ENCODE data around the gene PFDN4. TPM values are rescaled to one million over a fixed set of nuclear protein-coding genes. Genes with fewer than 3 reads are reported as not detected.

PFDN4 gene
- total and polyA plus RNA-seq, 3 experiments from 2014 or later, result 37.1 to 42.5 (median 41.3) TPM

GRCh38 chr20:54227241-54227640 lies 19.4 kb downstream of the PFDN4 start:
- Mint-ChIP-seq H3K27me3 (peaks cover 3 to 18% of the 10 kb centered on the region in 2 donors), H3K4me1 (peaks cover under 1 to 3% (median 2%) of the 10 kb centered on the region in 3 donors), H3K27ac (no peak overlapping the region), H3K36me3 (peaks cover 0 to 8% (median 0%) of the 10 kb centered on the region in 3 donors), H3K4me3 (no peak overlapping the region), H3K9me3 (peaks cover 0 to 4% (median 2%) of the 10 kb centered on the region in 5 donors)
- peaks cover 3% of the 10 kb centered on the region for H3K4me1 ChIP-seq (ENCODE audit: insufficient read depth, low read length)
- H3K4me3 ChIP-seq (ENCODE audit: low read length), result no peak overlapping the region
- DNase-seq, result no peak
- no peaks in the 10 kb centered on the region for H3K27me3 ChIP-seq (ENCODE audit: insufficient read depth, low read length, poor library complexity, severe bottlenecking)
- H3K27ac ChIP-seq (ENCODE audit: low read depth, low read length), result no peak overlapping the region
- ChIA-PET POLR2A (no interaction called here), CTCF (no interaction called here)
- no peaks in the 10 kb centered on the region for H3K9me3 ChIP-seq (ENCODE audit: low read length)
- no peaks in the 10 kb centered on the region for H3K36me3 ChIP-seq (ENCODE audit: insufficient read depth, low read length)

- no peak for DNase-seq
- no peaks in the 10 kb centered on the region for H3K4me1 Mint-ChIP-seq
- peaks cover 2 to 8% (median 5%) of the 10 kb centered on the region in 5 donors for H3K9me3 Mint-ChIP-seq
- ChIA-PET CTCF (no interaction called here), POLR2A (no interaction called here)
- Histone ChIP-seq H3K4me1 (ENCODE audit: insufficient read depth, low read length) (no peaks in the 10 kb centered on the region), H3K4me3 (ENCODE audit: low read length) (no peak overlapping the region), H3K36me3 (ENCODE audit: insufficient read depth, low read length) (no peaks in the 10 kb centered on the region), H3K27me3 (ENCODE audit: insufficient read depth, low read length, poor library complexity, severe bottlenecking) (no peaks in the 10 kb centered on the region), H3K27ac (ENCODE audit: low read depth, low read length) (no peak overlapping the region), H3K9me3 (ENCODE audit: low read length) (no peaks in the 10 kb centered on the region)
- no peak overlapping the region for H3K4me3 Mint-ChIP-seq
- H3K27me3 Mint-ChIP-seq, result peaks cover 4 to 23% of the 10 kb centered on the region in 2 donors
- peaks cover 0 to 12% (median 0%) of the 10 kb centered on the region in 3 donors for H3K36me3 Mint-ChIP-seq
- no peak overlapping the region for H3K27ac Mint-ChIP-seq
These were observed 19.9 kb downstream of the PFDN4 start for GRCh38 chr20:54227751-54228150.

GRCh38 chr20:54228841-54229240 lies 21.0 kb downstream of the PFDN4 start:
- DNase-seq, result no peak
- Mint-ChIP-seq H3K27me3 (peaks cover 4 to 26% of the 10 kb centered on the region in 2 donors), H3K27ac (no peak overlapping the region), H3K36me3 (peaks cover 0 to 12% (median 0%) of the 10 kb centered on the region in 3 donors), H3K4me3 (no peak overlapping the region), H3K9me3 (peaks cover 6 to 9% (median 9%) of the 10 kb centered on the region in 5 donors), H3K4me1 (no peaks in the 10 kb centered on the region)
- Histone ChIP-seq H3K4me3 (ENCODE audit: low read length) (no peak overlapping the region), H3K9me3 (ENCODE audit: low read length) (no peaks in the 10 kb centered on the region), H3K36me3 (ENCODE audit: insufficient read depth, low read length) (no peaks in the 10 kb centered on the region), H3K4me1 (ENCODE audit: insufficient read depth, low read length) (no peaks in the 10 kb centered on the region), H3K27me3 (ENCODE audit: insufficient read depth, low read length, poor library complexity, severe bottlenecking) (no peaks in the 10 kb centered on the region), H3K27ac (ENCODE audit: low read depth, low read length) (no peak overlapping the region)
- ChIA-PET POLR2A (no interaction called here), CTCF (no interaction called here)

DNA sequence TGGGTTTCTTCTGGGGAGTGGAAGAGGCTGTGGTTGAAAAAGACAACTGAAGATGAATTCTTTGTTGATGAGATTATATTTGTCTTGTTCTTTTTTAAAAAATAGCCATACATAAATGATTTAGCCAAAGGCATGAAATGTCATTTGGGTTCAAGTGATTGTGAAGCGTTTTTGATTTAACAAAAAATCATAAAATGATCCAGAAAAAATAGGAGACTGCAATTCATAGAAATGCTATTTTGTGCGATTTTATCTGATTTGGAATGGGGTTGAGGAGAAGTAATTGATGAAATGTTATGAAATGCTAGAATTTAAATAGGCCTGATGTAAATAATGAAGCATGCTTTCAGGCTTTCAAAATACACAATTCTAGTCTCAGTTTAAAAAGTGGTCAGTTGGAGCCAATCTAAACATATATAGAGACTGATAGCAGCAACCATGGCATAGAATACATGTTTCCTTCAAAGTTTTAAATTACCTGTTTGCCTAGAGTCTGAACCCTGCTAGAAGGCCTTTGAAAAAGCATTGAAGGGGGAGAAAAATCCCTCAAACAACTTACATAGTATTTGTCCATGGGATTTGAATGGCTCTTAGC lies 21.8 kb downstream of the PFDN4 start:
- no peak overlapping the region for H3K27ac ChIP-seq (ENCODE audit: low read depth, low read length)
- peak overlapping the region in 1 of 8 donors; percentile 7 for H3K27ac Mint-ChIP-seq
- H3K4me1 Mint-ChIP-seq, result no peaks in the 10 kb centered on the region
- H3K36me3 ChIP-seq (ENCODE audit: insufficient read depth, low read length), result no peaks in the 10 kb centered on the region
- H3K9me3 Mint-ChIP-seq, result peaks cover 6 to 9% (median 9%) of the 10 kb centered on the region in 5 donors
- peaks cover 0 to 12% (median 0%) of the 10 kb centered on the region in 3 donors for H3K36me3 Mint-ChIP-seq
- no peak overlapping the region for H3K4me3 Mint-ChIP-seq
- ChIA-PET POLR2A (no interaction called here), CTCF (no interaction called here)
- H3K4me3 ChIP-seq (ENCODE audit: low read length), result no peak overlapping the region
- peaks cover 4 to 30% of the 10 kb centered on the region in 2 donors for H3K27me3 Mint-ChIP-seq
- H3K9me3 ChIP-seq (ENCODE audit: low read length), result no peaks in the 10 kb centered on the region
- no peaks in the 10 kb centered on the region for H3K27me3 ChIP-seq (ENCODE audit: insufficient read depth, low read length, poor library complexity, severe bottlenecking)
- no peaks in the 10 kb centered on the region for H3K4me1 ChIP-seq (ENCODE audit: insufficient read depth, low read length)
- DNase-seq, result no peak

DNA sequence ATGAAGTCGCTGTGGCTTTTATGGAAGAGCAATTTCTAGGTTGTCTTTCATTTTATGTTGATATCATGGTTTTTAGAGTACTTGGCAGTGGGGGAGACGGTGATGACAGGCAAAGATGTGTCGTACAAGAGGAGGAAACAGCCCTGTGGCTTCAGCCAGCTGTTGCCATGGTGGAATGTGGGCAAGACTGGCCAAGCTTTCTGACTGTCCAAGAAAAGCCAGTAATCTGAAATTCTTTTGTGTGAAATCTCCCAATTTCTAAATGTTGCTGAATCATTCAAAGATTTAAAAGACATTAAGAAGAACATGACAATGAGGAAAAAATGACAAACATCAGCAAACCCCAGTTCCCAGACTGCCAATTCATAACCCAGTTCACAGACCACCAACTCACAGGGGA lies 23.1 kb downstream of the PFDN4 start:
- Mint-ChIP-seq H3K27me3 (peaks cover 7 to 43% of the 10 kb centered on the region in 2 donors), H3K9me3 (peaks cover 6 to 9% (median 9%) of the 10 kb centered on the region in 5 donors), H3K27ac (no peak overlapping the region), H3K4me1 (no peaks in the 10 kb centered on the region), H3K4me3 (no peak overlapping the region), H3K36me3 (peaks cover 0 to 12% (median 0%) of the 10 kb centered on the region in 3 donors)
- no peak overlapping the region for H3K27ac ChIP-seq (ENCODE audit: low read depth, low read length)
- H3K9me3 ChIP-seq (ENCODE audit: low read length), result no peaks in the 10 kb centered on the region
- H3K4me3 ChIP-seq (ENCODE audit: low read length), result no peak overlapping the region
- no peaks in the 10 kb centered on the region for H3K27me3 ChIP-seq (ENCODE audit: insufficient read depth, low read length, poor library complexity, severe bottlenecking)
- H3K4me1 ChIP-seq (ENCODE audit: insufficient read depth, low read length), result no peaks in the 10 kb centered on the region
- no peaks in the 10 kb centered on the region for H3K36me3 ChIP-seq (ENCODE audit: insufficient read depth, low read length)
- DNase-seq, result no peak
- ChIA-PET POLR2A (no interaction called here), CTCF (no interaction called here)

DNA sequence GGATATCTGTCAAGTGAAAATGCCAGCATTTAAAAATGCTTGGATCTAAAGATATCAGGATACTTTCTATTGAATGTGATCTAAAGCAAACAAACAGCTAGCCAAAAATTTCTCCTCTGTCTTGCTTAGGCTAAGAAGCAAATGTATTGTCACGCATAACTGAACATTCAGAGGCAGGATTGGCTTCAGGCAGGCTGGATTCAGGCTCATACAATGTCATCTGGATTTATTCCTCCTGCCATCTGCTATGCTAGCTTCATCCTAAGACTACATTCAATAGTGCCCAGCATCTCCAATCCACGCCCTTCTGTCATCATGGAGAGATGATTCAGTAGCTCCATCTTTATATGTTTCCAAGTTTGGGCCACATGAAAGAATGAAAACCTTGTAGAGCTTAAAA lies 27.1 kb downstream of the PFDN4 start:
- Mint-ChIP-seq H3K27me3 (peaks cover 17 to 72% of the 10 kb centered on the region in 2 donors), H3K27ac (no peak overlapping the region), H3K4me1 (no peaks in the 10 kb centered on the region), H3K36me3 (peaks cover 0 to 12% (median 0%) of the 10 kb centered on the region in 3 donors), H3K9me3 (peaks cover 4 to 9% (median 9%) of the 10 kb centered on the region in 5 donors), H3K4me3 (no peak overlapping the region)
- no peak for DNase-seq
- no peaks in the 10 kb centered on the region for H3K27me3 ChIP-seq (ENCODE audit: insufficient read depth, low read length, poor library complexity, severe bottlenecking)
- H3K9me3 ChIP-seq (ENCODE audit: low read length), result no peaks in the 10 kb centered on the region
- CTCF ChIA-PET, result no interaction called here
- no peak overlapping the region for H3K27ac ChIP-seq (ENCODE audit: low read depth, low read length)
- H3K4me3 ChIP-seq (ENCODE audit: low read length), result no peak overlapping the region
- H3K36me3 ChIP-seq (ENCODE audit: insufficient read depth, low read length), result no peaks in the 10 kb centered on the region
- H3K4me1 ChIP-seq (ENCODE audit: insufficient read depth, low read length), result no peaks in the 10 kb centered on the region
- POLR2A ChIA-PET, result no interaction called here

DNA sequence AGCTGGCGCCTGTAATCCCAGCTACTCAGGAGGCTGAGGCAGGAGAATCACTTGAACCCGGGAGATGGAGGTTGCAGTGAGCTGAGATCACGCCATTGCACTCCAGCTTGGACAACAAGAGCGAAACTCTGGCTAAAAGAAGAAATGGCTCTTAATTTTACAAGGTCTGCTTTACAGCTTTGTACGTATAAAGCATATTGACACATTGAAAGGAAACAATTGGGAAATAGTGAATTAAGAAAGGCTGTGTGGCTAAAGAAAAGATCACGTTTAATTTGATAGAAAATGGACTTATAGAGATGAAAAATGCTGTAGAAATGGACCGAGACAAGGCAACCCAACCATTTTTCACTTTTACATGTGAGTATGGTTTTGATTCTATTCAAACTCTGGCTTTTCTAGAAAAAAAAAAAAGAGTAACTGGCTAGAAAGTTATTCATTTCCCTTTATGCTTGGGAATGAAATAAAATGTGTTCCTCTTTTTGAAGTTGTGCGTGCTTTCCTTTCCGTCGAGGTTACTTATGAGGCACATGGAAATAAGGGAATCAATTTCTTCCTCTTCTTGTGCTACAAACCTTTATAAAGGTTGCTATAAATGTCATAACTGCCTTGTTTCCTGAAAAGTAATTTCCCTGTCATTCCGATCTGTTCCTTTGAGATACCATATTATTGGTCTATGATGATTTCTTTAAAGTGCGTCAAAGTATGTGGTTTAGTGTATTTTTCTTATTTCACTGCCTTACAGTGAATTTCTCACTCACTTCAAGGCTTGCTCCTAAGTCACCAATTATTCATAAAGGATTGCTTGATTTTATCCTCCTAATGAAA lies 29.4 kb downstream of the PFDN4 start:
- Mint-ChIP-seq H3K36me3 (peaks cover 0 to 3% (median 0%) of the 10 kb centered on the region in 3 donors), H3K4me3 (no peak overlapping the region), H3K27ac (peak overlapping the region in 1 of 8 donors; percentile 4), H3K27me3 (peaks cover 17 to 56% of the 10 kb centered on the region in 2 donors), H3K9me3 (peaks cover 4 to 11% (median 7%) of the 10 kb centered on the region in 5 donors), H3K4me1 (no peaks in the 10 kb centered on the region)
- ChIA-PET CTCF (no interaction called here), POLR2A (no interaction called here)
- Histone ChIP-seq H3K9me3 (ENCODE audit: low read length) (no peaks in the 10 kb centered on the region), H3K36me3 (ENCODE audit: insufficient read depth, low read length) (no peaks in the 10 kb centered on the region), H3K27me3 (ENCODE audit: insufficient read depth, low read length, poor library complexity, severe bottlenecking) (no peaks in the 10 kb centered on the region), H3K4me1 (ENCODE audit: insufficient read depth, low read length) (no peaks in the 10 kb centered on the region), H3K27ac (ENCODE audit: low read depth, low read length) (no peak overlapping the region), H3K4me3 (ENCODE audit: low read length) (no peak overlapping the region)
- DNase-seq, result no peak

GRCh38 chr20:54244113-54244512 lies 36.2 kb downstream of the PFDN4 start:
- H3K27me3 Mint-ChIP-seq, result peaks cover 5 to 8% of the 10 kb centered on the region in 2 donors
- Histone ChIP-seq H3K27me3 (ENCODE audit: insufficient read depth, low read length, poor library complexity, severe bottlenecking) (no peaks in the 10 kb centered on the region), H3K4me3 (ENCODE audit: low read length) (no peak overlapping the region), H3K9me3 (ENCODE audit: low read length) (no peaks in the 10 kb centered on the region), H3K36me3 (ENCODE audit: insufficient read depth, low read length) (no peaks in the 10 kb centered on the region), H3K27ac (ENCODE audit: low read depth, low read length) (no peak overlapping the region), H3K4me1 (ENCODE audit: insufficient read depth, low read length) (no peaks in the 10 kb centered on the region)
- CTCF ChIA-PET, result no interaction called here
- H3K4me1 Mint-ChIP-seq, result no peaks in the 10 kb centered on the region
- POLR2A ChIA-PET, result no interaction called here
- no peak overlapping the region for H3K27ac Mint-ChIP-seq
- H3K4me3 Mint-ChIP-seq, result no peak overlapping the region
- peaks cover 0 to 4% (median 3%) of the 10 kb centered on the region in 5 donors for H3K9me3 Mint-ChIP-seq
- DNase-seq, result no peak
- H3K36me3 Mint-ChIP-seq, result peaks cover 0 to 3% (median 0%) of the 10 kb centered on the region in 3 donors

All from CD8-positive, alpha-beta memory T cell (primary cell).